HG03060 (cell line): ENCODE results near the gene SYCE1.
"Not testable (repeated sequence)": the region's sequence is repeated elsewhere in the genome, so short reads cannot be mapped to it uniquely, and the experiment has no call there.

Source experiments
- ATAC-seq: cut with Tn5 transposase; IDR thresholded peaks from one replicate; pipeline ENCODE4 v1.9.1; 2021; ENCODE audit warnings: low read depth, moderate number of reproducible peaks; ENCODE audit not compliant: unreplicated experiment

Gene SYCE1

GRCh38 chr10:133564816-133565215, 567 bp downstream of the SYCE1 start:
- no peak for ATAC-seq

- ATAC-seq = no peak
Measured at GRCh38 chr10:133559216-133559615, 6.2 kb downstream of the SYCE1 start.

- no peak for ATAC-seq
Measured at GRCh38 chr10:133557381-133557780, 8.0 kb downstream of the SYCE1 start.

DNA sequence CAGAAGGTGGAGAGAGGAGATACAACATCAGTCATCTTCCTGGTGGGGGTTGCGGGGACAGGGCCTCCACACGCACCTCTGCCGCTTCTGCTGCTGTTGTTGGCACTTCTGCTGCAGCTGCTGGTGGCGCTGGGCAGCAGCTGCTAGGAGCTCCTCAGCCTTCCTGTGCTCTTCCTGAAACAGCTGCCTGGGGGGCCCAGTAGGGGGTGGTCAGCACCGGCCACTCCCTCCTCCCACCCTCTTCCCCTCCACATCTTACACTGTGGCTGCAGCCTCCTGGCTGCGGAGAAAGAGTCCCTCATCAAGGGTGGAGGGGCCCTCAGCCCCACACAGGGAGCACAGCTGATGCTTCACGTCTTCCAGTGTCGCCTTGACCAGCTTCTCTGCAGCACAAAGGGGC, 9.9 kb downstream of the SYCE1 start:
- no peak for ATAC-seq

GRCh38 chr10:133554600-133554999, 10.8 kb downstream of the SYCE1 start:
- no peak for ATAC-seq

- ATAC-seq = no peak
Measured at GRCh38 chr10:133544506-133544905, 20.9 kb downstream of the SYCE1 start.

DNA sequence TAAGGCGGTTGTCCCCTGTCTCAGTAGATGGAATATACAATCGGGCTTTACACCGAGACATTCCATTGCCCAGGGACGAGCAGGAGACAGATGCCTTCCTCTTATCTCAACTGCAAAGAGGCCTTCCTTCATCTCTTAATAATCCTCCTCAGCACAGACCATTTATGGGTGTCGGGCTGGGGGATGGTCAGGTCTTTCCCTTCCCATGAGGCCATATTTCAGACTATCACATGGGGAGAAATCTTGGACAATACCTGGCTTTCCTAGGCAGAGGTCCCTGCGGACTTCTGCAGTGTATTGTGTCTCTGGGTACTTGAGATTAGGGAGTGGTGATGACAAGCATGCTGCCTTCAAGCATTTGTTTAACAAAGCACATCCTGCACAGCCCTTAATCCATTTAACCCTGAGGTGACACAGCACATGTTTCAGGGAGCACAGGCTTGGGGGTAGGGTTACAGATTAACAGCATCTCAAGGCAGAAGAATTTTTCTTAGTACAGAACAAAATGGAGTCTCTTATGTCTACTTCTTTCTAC, 23.9 kb downstream of the SYCE1 start:
- not testable (repeated sequence) for ATAC-seq

DNA sequence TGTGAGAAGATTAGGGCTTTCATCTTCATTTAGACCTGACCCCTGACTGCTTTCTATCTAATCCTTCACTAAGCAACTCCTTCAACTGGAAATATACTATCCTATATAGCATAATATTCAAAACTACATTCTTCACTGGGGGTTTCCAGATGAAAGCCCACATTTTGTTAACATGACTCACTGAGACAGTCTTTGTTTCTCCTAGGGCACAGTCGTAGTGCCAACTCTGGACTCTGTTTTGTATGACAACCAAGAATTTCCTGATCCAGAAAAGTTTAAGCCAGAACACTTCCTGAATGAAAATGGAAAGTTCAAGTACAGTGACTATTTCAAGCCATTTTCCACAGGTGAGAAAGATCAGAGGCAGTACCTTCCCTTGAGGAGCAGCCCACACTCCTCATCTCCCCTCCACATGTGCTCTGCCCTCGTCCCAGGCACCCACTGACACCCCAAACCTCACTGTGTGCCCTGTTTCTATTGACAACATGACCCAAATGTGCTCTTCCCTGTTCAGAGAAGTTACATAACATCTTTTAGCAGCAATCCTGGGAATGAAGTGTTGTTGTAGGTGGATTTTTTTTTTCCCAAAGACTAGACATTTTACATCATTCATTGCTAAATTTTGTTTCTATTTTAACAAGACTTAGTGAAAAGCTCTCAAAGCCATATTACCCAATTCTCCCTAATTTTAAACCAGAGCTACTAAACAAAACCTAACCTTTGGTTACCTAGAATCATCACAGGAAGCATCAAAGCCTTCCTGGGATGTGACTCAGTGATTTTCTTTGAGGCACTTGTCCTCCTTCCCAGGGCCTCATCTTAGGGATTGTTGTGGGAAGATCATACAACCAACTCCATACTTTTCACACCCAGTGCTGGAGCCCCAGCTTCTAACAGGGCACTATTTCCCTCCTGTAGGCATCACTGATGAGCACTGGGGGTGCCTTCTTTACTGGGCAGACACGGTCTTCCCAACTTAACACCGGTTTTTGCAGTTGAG, 27.5 kb downstream of the SYCE1 start:
- no peak for ATAC-seq

GRCh38 chr10:133536198-133536597, 29.2 kb downstream of the SYCE1 start:
- no peak for ATAC-seq

DNA sequence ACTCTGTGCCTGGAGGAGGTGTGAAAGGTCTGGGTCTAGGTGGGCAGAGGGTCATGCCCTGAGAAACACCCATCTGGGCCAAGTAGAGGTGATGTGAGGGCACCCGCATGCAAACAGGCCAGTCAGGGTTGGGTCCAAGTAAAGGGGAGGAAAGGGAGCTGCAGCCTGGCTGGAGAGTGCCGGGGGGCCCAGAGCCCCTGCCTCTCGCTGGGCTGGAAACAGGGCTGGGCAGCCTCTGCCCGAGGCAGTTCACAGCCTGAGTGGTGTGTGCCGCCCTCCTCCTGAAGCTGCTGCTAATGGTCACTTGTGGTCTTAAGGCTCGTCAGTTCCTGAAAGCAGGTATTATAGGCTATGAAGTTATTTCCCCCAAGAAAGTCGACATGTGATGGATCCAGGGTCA, 31.0 kb downstream of the SYCE1 start:
- no peak for ATAC-seq

GRCh38 chr10:133532871-133533270, 32.5 kb downstream of the SYCE1 start:
- ATAC-seq = no peak

DNA sequence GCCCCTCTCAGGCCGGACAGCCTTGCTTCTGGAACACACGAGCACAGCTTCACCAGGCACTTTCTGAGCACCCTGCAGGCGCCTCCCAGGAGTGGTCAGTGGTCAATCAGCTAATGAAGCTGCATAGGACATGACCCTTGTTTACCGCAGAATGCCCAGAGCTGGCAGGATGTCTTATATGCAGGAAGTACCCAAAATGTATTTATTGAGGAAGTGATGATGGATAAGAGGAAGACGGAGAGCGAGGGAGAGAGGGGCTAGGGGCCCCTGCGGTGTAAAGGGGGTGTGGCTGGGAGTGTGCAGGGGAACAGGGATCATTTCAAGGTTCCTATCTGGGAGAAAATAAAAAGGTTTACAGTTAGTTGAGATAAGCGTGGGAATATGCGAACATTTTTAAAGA, 34.9 kb downstream of the SYCE1 start:
- ATAC-seq = no peak

- no peak for ATAC-seq
Measured at GRCh38 chr10:133529576-133529946, 35.8 kb downstream of the SYCE1 start.

GRCh38 chr10:133528845-133529575, 36.4 kb downstream of the SYCE1 start:
- ATAC-seq = no peak

- ATAC-seq = no peak
Measured at GRCh38 chr10:133528296-133528844, 37.0 kb downstream of the SYCE1 start.

DNA sequence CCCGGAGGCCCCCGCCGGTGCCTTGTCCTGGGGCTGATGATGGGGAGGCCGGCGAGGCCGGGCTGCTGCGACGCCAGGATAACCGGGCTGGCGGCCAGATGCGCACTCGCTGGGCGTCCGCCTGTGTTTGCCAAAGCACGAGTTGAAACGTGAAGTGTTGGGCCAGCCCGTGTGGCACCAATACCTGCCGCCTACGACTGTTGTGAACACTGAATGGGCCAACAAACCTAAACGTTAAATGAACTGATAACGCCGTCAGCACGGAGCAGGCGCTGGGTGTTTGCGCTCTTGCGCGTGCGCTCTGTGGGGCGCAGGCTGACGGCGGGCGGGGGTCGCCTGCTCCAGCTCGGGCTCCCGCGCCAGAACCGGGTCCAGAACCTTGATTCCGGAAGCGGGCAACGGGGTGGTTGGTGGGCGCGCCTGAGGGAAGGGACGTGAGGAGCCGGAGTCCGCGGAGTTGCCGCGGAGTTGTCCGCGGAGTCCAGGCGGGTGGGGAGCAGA, 37.6 kb downstream of the SYCE1 start:
- ATAC-seq = no peak

- ATAC-seq = no peak
Measured at GRCh38 chr10:133526957-133527588, 38.3 kb downstream of the SYCE1 start, which contains the start of gene CYP2E1. Gene CYP2E1, plus strand, starts transcription at chr10:133527363. Its CDS starts 33 bp downstream, at chr10:133527396.

DNA sequence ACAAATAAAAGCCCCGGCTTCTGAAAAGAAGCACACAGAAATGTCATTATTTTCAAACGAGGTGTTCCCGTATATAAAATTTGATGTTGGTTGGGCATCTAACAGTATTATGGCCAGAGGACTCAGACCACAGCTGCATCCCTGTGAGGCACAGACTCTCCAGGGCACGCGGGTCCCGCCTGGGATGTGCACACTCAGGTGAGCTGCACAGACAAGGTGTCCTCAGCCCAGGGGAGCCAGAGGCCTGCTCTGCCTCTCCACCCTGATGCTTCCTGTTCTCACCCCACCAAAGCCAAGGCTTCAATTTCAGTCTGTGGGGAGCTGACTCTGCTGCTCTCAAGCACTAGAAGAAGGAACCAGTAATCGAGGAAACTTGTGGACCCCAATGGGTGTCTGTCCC, 39.9 kb downstream of the SYCE1 start:
- no peak for ATAC-seq

GRCh38 chr10:133523631-133524203, 41.7 kb downstream of the SYCE1 start:
- ATAC-seq = no peak

DNA sequence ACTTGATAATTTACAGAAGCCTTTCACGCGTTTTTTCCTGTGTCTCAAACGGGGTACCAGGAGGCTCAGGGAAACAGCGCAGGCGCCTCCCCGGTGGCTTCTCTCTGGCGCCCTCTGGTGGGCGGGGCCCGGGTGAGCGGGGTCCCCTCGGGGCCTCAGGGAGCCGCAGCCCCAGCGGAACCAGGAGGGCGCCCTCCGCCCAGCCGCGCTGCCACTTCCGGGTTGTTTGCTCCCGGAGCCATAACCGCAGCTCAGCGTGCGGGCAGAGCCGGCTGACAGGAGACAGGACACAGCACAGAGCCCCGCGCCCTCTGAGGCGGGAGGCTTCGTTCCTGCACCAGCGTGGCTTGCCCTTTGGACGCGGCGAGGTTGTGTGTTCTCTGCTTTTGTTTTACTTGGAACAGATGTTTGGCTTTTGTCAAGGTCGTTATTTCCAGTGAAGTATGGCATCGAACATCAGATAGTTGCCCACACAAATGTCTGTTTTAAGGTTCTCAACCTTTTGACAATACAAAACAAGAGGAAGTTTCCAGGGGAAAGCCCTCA, 45.1 kb downstream of the SYCE1 start:
- ATAC-seq = no peak
